ENCODE results near the gene ASCC3.

Gene ASCC3, protein sequence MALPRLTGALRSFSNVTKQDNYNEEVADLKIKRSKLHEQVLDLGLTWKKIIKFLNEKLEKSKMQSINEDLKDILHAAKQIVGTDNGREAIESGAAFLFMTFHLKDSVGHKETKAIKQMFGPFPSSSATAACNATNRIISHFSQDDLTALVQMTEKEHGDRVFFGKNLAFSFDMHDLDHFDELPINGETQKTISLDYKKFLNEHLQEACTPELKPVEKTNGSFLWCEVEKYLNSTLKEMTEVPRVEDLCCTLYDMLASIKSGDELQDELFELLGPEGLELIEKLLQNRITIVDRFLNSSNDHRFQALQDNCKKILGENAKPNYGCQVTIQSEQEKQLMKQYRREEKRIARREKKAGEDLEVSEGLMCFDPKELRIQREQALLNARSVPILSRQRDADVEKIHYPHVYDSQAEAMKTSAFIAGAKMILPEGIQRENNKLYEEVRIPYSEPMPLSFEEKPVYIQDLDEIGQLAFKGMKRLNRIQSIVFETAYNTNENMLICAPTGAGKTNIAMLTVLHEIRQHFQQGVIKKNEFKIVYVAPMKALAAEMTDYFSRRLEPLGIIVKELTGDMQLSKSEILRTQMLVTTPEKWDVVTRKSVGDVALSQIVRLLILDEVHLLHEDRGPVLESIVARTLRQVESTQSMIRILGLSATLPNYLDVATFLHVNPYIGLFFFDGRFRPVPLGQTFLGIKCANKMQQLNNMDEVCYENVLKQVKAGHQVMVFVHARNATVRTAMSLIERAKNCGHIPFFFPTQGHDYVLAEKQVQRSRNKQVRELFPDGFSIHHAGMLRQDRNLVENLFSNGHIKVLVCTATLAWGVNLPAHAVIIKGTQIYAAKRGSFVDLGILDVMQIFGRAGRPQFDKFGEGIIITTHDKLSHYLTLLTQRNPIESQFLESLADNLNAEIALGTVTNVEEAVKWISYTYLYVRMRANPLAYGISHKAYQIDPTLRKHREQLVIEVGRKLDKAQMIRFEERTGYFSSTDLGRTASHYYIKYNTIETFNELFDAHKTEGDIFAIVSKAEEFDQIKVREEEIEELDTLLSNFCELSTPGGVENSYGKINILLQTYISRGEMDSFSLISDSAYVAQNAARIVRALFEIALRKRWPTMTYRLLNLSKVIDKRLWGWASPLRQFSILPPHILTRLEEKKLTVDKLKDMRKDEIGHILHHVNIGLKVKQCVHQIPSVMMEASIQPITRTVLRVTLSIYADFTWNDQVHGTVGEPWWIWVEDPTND (N-terminal part only)

DNA sequence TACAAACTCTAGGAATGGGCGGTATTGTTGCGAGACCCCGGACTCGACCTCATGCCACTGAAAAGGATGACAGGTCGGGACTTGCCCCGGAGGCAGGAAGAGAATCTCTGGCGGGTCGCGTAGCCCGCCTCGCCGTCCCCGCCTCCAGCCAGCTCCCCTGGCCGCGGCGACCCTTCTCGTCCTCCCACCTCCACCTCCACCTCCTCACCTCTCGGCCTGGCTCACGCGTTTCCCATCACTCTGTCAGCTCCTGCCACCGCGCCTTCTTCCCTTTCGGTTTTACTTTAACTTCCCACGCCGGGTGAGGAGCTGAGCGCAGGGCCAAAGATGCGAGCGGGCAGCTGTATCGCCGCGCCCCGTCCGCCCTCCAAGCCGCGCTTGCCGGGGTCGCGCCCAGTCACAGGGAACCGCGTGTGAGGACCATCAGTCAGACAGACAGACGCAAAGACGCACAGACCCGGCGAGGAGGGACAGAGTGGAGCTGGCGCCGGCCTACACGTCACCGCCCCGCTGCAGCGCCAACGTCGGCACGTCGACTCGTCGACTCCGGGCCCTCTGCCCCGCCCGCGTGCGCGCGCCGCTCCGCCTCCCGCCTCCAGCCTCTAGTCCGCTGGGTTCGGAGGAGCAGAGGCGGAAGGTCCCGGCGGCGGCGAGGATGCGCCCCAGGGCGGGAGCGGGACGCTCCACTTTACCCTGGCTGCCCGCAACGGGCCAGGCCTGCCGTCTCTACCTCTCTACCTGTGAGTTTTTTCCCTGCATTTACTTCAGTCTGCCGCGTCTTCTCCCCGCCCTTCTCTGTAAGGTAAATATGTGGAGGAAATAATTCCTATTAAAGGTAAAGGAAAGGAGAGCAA, at the start of gene ASCC3:
Gene ASCC3 (minus strand): TSS at position 477 of the 854 bp plus-strand sequence. CDS start 13,332 bp downstream, outside the sequence.
- peak within 1 kb of the TSS; percentile 61 for H3K27ac ChIP-seq (ENCODE audit: low read length)
- peaks cover 8% of the 10 kb centered on the region for H3K4me1 ChIP-seq (ENCODE audit: control insufficient read depth, insufficient read depth, low read length)

DNA sequence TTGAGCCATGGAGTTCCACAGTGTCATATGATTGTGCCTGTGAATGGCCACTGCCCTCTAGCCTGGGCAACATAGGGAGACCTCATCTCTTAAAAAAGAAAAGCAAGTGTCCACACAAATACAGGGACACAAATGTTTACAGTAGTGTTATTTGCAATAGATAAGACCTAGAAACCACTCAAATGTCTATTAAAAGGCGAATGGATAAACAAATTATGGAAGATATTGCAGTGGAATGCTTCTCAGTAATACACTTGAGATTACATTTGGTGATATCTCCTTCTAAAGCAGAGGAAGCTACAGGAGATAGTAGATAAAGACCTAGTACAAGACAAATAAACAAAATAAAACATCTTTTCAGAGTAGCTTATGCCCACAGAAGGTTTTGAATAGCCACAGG, 44.6 kb upstream of the ASCC3 start:
- H3K9ac ChIP-seq (ENCODE audit: low read length in 2 of 2) = no peak overlapping the region
- no peaks in the 10 kb centered on the region for H3K4me1 ChIP-seq (ENCODE audit: control insufficient read depth, insufficient read depth, low read length)
- H3K36me3 ChIP-seq (ENCODE audit: control insufficient read depth in 2 of 2, insufficient read depth in 2 of 2, low read length in 2 of 2) = no peaks in the 10 kb centered on the region
- H3K27ac ChIP-seq (ENCODE audit: low read length) = no peak overlapping the region
- no peaks in the 10 kb centered on the region for H3K27me3 ChIP-seq (ENCODE audit: control insufficient read depth in 1 of 2, insufficient read depth in 2 of 2, low read length in 2 of 2)
- no peak overlapping the region for H3K4me3 ChIP-seq (ENCODE audit: low read length in 2 of 2)
- no peaks in the 10 kb centered on the region for H3K9me3 ChIP-seq (ENCODE audit: control insufficient read depth in 2 of 2, low read length in 2 of 2)

More for the DNA sequence above, at the start of gene ASCC3:
- H3K4me3 ChIP-seq (ENCODE audit: low read length in 2 of 2) = peak within 1 kb of the TSS; percentile 94 to 96
- H3K27me3 ChIP-seq (ENCODE audit: control insufficient read depth in 1 of 2, insufficient read depth in 2 of 2, low read length in 2 of 2) = no peaks in the 10 kb centered on the region
- no peaks in the 10 kb centered on the region for H3K36me3 ChIP-seq (ENCODE audit: control insufficient read depth in 2 of 2, insufficient read depth in 2 of 2, low read length in 2 of 2)
- no peaks in the 10 kb centered on the region for H3K9me3 ChIP-seq (ENCODE audit: control insufficient read depth in 2 of 2, low read length in 2 of 2)
- peak within 1 kb of the TSS; percentile 83 to 88 for H3K9ac ChIP-seq (ENCODE audit: low read length in 2 of 2)

DNA sequence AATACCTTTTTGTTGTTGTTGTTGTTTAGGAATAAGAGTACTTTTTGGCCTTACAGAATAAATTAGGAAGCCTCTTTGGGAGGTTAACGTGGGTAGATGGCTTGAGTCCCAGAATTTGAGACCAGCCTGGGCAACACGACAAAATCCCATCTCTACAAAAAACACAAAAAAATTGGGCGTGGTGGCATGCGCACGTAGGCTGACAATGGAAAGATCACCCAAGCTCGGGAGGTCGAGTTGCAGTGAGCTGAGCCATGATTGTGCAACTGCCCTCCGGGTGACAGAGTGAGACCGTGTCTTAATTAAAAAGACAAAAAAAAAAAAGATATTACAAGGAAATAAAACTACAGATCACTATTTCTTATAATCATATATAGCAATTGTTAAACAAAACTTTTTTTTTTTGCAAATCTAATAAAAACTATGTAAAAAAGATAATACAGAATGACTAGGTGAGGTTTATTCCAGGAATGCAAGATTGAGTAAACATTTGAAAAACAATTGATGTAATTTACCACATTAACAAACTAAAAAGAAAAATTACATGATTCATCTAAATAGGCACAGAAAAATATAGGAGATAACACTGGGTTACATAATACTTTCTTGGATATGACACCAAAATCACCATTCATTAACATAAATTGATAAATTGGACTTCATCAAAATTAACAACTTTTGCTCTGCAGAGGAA, 43.6 kb upstream of the ASCC3 start:
- Histone ChIP-seq H3K4me1 (ENCODE audit: control insufficient read depth, insufficient read depth, low read length) (no peaks in the 10 kb centered on the region), H3K4me3 (ENCODE audit: low read length in 2 of 2) (no peak overlapping the region), H3K9me3 (ENCODE audit: control insufficient read depth in 2 of 2, low read length in 2 of 2) (no peaks in the 10 kb centered on the region), H3K27ac (ENCODE audit: low read length) (no peak overlapping the region), H3K9ac (ENCODE audit: low read length in 2 of 2) (no peak overlapping the region), H3K27me3 (ENCODE audit: control insufficient read depth in 1 of 2, insufficient read depth in 2 of 2, low read length in 2 of 2) (no peaks in the 10 kb centered on the region), H3K36me3 (ENCODE audit: control insufficient read depth in 2 of 2, insufficient read depth in 2 of 2, low read length in 2 of 2) (no peaks in the 10 kb centered on the region)

DNA sequence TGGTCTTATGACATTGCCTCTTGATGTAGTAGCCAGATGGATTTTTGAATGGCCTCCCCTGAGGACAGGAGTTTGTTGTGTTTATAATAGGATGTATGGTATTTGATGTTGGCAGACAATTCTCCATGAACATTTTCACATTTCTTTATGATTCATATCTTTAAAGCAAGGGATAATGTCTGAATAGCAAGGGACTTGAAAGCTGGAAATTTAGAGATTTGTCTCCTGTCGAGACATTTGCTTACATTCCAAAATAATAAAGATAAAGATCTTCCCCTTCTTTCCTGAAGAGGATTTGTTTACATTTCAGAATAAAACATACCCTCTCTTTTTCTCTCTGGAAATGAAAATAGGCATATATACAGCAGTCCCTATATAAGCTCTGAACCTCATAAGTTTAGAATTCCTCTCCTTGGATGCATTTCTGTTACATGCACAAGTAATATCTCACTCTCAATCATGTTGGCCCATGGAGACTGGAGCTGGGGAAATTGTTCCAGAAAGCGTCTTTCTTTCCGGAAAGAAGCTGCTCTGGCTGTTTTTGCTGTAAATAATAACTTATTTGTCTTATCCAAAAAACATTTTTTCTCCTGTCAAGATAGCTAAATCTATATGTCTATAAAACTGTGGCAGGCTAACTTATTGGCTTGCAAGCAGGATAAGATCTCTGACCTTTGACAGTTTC, 42.5 kb upstream of the ASCC3 start:
- no peaks in the 10 kb centered on the region for H3K36me3 ChIP-seq (ENCODE audit: control insufficient read depth in 2 of 2, insufficient read depth in 2 of 2, low read length in 2 of 2)
- H3K27ac ChIP-seq (ENCODE audit: low read length) = no peak overlapping the region
- no peak overlapping the region for H3K9ac ChIP-seq (ENCODE audit: low read length in 2 of 2)
- no peaks in the 10 kb centered on the region for H3K4me1 ChIP-seq (ENCODE audit: control insufficient read depth, insufficient read depth, low read length)
- H3K4me3 ChIP-seq (ENCODE audit: low read length in 2 of 2) = no peak overlapping the region
- H3K9me3 ChIP-seq (ENCODE audit: control insufficient read depth in 2 of 2, low read length in 2 of 2) = no peaks in the 10 kb centered on the region
- no peaks in the 10 kb centered on the region for H3K27me3 ChIP-seq (ENCODE audit: control insufficient read depth in 1 of 2, insufficient read depth in 2 of 2, low read length in 2 of 2)

DNA sequence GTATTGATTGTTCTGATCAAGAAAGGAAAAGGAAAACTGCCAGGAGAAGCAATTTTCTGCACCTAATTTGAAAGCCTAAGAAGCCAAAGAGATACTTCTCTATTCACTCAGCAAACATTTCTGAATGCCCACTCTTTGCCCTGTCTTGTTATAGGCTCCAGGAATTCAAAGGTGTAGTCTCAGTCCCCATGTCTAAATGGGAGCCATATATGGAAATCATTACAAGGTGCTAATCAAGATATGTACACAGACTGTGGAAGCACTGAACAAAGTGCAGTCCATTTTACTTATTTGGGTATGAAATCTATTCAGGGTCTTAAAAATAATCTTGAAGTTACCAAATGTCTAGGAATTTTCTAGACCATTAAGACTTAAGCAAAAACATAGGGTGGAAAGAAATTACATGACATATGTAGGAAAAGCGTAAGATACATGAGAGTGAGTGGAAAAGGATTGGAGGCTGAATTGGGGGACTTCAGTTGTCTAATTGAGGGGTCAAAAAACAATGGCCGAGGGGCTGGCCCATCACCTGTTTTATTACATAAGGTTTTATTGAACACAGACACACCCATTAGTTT, 39.0 kb upstream of the ASCC3 start:
- no peak overlapping the region for H3K9ac ChIP-seq (ENCODE audit: low read length in 2 of 2)
- no peaks in the 10 kb centered on the region for H3K4me1 ChIP-seq (ENCODE audit: control insufficient read depth, insufficient read depth, low read length)
- H3K4me3 ChIP-seq (ENCODE audit: low read length in 2 of 2) = no peak overlapping the region
- H3K9me3 ChIP-seq (ENCODE audit: control insufficient read depth in 2 of 2, low read length in 2 of 2) = no peaks in the 10 kb centered on the region
- H3K27ac ChIP-seq (ENCODE audit: low read length) = no peak overlapping the region
- H3K36me3 ChIP-seq (ENCODE audit: control insufficient read depth in 2 of 2, insufficient read depth in 2 of 2, low read length in 2 of 2) = no peaks in the 10 kb centered on the region
- no peaks in the 10 kb centered on the region for H3K27me3 ChIP-seq (ENCODE audit: control insufficient read depth in 1 of 2, insufficient read depth in 2 of 2, low read length in 2 of 2)

DNA sequence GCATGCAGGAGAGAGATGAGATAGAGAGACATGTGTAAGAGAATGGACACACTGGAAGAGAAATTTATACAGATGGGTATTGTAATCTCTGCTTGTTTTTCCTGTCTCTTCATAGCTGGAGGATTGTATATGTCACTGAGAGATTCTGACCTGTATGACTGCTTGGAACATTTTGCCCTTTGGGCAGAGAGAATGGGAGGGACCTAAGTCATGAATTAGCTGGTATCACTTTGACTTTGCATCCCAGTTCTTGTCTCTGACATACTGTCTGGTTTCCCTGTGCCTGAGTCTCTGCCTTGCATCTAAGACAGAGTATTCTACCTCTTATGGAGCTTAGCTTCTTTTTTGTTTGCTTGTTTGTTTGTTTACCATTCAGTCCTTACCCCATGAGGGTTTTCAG, 37.0 kb upstream of the ASCC3 start:
- Histone ChIP-seq H3K9me3 (ENCODE audit: control insufficient read depth in 2 of 2, low read length in 2 of 2) (no peaks in the 10 kb centered on the region), H3K4me3 (ENCODE audit: low read length in 2 of 2) (no peak overlapping the region), H3K4me1 (ENCODE audit: control insufficient read depth, insufficient read depth, low read length) (no peaks in the 10 kb centered on the region), H3K36me3 (ENCODE audit: control insufficient read depth in 2 of 2, insufficient read depth in 2 of 2, low read length in 2 of 2) (no peaks in the 10 kb centered on the region), H3K27me3 (ENCODE audit: control insufficient read depth in 1 of 2, insufficient read depth in 2 of 2, low read length in 2 of 2) (no peaks in the 10 kb centered on the region), H3K27ac (ENCODE audit: low read length) (no peak overlapping the region), H3K9ac (ENCODE audit: low read length in 2 of 2) (no peak overlapping the region)

DNA sequence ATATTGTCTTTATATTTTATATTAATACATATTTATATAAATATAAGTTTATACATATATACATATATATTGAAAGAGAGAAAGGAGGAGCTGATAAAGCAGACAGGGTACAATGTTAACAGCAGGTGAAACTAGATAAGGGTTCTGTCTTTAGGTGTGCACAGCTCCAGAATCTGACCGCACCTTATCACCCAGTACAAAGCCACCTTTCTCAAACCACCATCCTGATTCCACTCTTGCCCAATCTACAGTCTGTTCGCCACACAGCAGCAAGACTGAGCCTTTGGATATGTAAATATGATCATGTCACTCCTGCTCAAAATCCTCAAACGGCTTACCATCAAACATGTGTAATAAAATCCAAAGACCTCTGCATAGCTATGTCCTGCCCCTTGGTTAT, 34.7 kb upstream of the ASCC3 start:
- no peaks in the 10 kb centered on the region for H3K36me3 ChIP-seq (ENCODE audit: control insufficient read depth in 2 of 2, insufficient read depth in 2 of 2, low read length in 2 of 2)

DNA sequence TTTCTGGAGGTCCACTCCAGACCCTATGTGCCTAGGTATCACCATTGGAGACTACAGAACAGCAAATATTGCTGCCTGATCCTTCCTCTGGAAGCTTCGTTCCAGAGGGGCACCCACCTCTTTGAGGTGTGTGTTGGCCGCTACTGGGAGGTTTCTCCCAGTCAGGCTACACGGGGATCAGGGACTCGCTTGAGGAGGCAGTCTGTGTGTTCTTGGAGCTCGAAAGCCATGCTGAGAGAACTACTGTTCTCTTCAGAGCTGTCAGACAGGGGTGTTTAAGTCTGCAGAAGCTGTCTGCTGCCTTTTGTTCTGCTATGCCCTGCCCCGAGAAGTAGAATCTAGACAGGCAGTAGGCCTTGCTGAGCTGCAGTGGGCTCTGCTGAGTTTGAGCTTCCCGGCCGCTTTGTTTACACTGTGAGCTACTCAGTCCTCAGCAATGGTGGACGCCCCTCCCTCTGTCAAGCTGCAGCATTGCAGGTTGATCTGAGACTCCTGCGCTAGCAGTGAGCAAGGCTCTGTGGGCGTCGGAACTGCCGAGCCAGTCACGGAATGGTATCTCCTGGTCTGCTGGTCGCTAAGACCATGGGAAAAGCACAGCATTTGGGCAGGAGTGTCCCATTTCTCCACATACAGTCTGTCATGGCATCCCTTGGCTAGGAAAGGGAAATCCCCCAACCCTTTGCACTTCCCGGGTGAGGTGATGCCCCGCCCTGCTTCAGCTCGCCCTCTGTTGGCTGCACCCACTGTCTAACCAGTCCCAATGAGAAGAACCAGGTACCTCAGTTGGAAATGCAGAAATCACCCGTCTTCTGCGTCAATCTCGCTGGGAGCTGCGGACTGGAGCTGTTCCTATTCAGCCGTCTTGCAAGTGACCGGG, 32.5 kb upstream of the ASCC3 start:
- Histone ChIP-seq H3K36me3 (ENCODE audit: control insufficient read depth in 2 of 2, insufficient read depth in 2 of 2, low read length in 2 of 2) (no peaks in the 10 kb centered on the region), H3K4me3 (ENCODE audit: low read length in 2 of 2) (no peak overlapping the region), H3K27ac (ENCODE audit: low read length) (no peak overlapping the region), H3K9ac (ENCODE audit: low read length in 2 of 2) (no peak overlapping the region), H3K9me3 (ENCODE audit: control insufficient read depth in 2 of 2, low read length in 2 of 2) (no peaks in the 10 kb centered on the region), H3K4me1 (ENCODE audit: control insufficient read depth, insufficient read depth, low read length) (no peaks in the 10 kb centered on the region), H3K27me3 (ENCODE audit: control insufficient read depth in 1 of 2, insufficient read depth in 2 of 2, low read length in 2 of 2) (no peaks in the 10 kb centered on the region)

More for the DNA sequence above, 34.7 kb upstream of the ASCC3 start:
- no peak overlapping the region for H3K4me3 ChIP-seq (ENCODE audit: low read length in 2 of 2)
- no peaks in the 10 kb centered on the region for H3K4me1 ChIP-seq (ENCODE audit: control insufficient read depth, insufficient read depth, low read length)
- H3K27ac ChIP-seq (ENCODE audit: low read length) = no peak overlapping the region
- H3K9ac ChIP-seq (ENCODE audit: low read length in 2 of 2) = no peak overlapping the region
- no peaks in the 10 kb centered on the region for H3K9me3 ChIP-seq (ENCODE audit: control insufficient read depth in 2 of 2, low read length in 2 of 2)
- no peaks in the 10 kb centered on the region for H3K27me3 ChIP-seq (ENCODE audit: control insufficient read depth in 1 of 2, insufficient read depth in 2 of 2, low read length in 2 of 2)

All from stomach smooth muscle (tissue), 2 donors.